ENCODE measurements around the gene CHST5.

Gene CHST5

GRCh38 chr16:75481475-75481874 is 54.4 kb downstream of the CHST5 start:
- POLR2A ChIA-PET: no interaction called here

DNA sequence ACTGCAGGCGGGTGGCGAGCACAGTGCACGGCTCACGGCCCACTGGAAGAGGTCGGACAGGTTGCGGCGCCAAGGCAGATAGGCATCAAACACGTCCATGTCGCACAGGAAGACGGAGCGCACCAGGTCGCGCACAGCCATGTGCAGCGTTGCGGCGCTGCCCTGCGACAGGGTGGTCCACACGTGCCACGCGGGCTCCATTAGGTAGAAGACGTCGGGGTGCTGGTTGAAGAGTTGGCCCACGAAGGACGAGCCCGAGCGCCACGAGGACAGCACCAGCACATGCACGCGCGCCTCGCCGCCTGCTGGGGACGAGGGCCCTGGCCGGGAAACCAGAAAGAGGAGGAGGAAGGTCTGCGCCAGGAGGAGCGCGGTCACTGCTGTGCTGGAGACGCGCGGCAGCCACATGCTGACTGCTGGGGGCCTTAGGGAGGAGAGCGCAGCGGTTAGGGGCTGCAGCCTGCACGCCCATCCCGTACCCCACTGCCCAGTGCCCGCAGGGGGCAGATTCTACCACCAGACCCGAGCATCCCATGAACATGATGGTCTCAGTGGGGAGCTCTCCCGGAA is 56.4 kb downstream of the CHST5 start:
- TF ChIP-seq, protein P1, sequence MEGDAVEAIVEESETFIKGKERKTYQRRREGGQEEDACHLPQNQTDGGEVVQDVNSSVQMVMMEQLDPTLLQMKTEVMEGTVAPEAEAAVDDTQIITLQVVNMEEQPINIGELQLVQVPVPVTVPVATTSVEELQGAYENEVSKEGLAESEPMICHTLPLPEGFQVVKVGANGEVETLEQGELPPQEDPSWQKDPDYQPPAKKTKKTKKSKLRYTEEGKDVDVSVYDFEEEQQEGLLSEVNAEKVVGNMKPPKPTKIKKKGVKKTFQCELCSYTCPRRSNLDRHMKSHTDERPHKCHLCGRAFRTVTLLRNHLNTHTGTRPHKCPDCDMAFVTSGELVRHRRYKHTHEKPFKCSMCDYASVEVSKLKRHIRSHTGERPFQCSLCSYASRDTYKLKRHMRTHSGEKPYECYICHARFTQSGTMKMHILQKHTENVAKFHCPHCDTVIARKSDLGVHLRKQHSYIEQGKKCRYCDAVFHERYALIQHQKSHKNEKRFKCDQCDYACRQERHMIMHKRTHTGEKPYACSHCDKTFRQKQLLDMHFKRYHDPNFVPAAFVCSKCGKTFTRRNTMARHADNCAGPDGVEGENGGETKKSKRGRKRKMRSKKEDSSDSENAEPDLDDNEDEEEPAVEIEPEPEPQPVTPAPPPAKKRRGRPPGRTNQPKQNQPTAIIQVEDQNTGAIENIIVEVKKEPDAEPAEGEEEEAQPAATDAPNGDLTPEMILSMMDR (IDR thresholded peaks at IDR 0.05; ENCODE audit: control extremely low read depth, extremely low read depth, low read depth, missing control alignments): no peak
- no peak for DNase-seq (ENCODE audit: extremely low spot score)
- ChIA-PET CTCF (no interaction called here), POLR2A (no interaction called here)

More at GRCh38 chr16:75481475-75481874, 54.4 kb downstream of the CHST5 start:
- TF ChIP-seq, protein P1 (IDR thresholded peaks at IDR 0.05; ENCODE audit: control extremely low read depth, extremely low read depth, low read depth, missing control alignments): no peak
- CTCF ChIA-PET: interaction anchor here (0.6 to 15.5 kb wide), 4 partner anchors 10 to 15 kb away, joined by 3 to 258 read pairs (median 4); partner anchors contain the start of gene TMEM170A
- no peak for DNase-seq (ENCODE audit: extremely low spot score)

Measured in GM10248 (cell line).